Fibroblast of peridontal ligament (primary cell): ENCODE measurements around the gene TTC9.

Experiments
- DNase-seq: peaks from one replicate; pipeline ENCODE4 v3.0.0-alpha.2; 2010; ENCODE audit errors: extremely low read depth

TTC9 gene

DNA sequence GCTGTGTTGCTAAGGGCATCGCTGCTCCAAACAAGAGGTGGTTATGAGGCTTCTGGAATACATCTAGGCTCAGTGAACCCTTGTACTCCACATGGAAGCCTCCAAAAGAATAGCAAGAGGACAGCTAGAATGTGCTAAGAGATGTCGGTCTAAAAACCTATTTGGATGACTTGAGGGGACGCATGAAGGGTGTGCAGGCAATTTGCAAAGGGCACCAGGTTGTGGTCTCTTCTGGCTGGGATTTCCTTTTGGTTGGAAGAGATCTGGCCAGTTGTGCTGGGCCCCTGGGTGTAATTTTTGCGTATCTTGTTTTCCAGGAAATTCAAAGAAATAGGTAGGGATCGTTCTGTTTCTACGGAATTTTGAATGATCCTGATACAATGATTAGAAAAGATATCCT is 4.2 kb downstream of the TTC9 start:
- no peak for DNase-seq

DNA sequence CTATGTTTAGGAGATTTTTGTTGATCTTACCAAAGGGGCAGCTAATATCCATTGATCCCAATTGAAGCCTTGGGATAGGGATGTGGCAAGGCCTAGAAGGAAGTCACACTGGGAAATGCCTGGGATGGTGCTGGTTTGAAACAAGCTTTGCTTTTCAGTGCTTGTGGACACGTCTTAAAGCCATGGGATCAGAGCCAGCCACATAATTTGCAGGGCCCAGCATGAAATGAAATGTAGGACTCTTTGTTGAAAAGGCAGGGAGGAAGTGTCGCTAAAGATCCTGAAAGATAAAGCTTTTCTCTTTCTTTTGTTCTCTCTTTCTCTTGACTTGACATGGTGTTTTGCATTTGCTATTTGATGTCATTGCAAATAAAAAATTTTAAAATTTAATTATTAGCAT is 5.0 kb downstream of the TTC9 start:
- no peak for DNase-seq

DNA sequence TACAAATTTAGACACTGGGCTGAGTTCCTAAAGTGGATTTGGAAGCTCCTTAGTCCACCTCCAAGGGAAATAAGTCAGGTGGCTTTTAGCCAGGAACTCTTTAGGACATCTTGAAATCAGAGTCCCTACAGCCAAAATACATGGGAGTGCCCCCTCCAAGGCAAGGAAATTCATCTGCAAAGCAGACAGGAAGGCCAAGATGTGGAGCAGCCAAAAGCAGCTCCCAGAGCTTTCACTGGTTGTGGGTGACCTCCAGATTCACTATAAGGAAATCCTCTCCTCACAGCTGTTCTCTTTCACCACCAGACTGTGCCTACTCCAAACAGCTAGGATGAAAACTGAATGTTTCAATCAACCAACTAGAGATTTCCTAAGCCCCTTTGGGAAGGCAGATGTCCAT is 6.6 kb downstream of the TTC9 start:
- no peak for DNase-seq

DNA sequence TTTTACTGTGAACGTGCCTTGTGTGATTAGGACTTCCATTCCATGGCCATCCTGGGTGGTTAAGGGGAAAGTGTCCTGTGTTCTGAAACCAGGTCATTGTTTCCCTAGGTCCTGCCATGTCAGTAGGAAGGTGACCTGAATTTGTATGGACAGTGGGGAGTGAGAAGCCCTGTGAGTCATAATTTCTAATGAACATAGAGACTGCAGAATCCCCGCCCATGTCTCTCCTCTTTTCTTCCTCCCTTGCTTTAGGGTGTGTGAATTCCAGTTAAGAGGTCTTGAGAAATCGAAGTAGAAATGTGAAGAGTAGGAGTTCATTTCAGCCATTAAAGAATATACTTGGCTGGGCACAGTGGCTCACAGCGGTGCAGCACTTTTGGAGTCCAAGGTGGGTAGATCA is 8.1 kb downstream of the TTC9 start:
- no peak for DNase-seq

DNA sequence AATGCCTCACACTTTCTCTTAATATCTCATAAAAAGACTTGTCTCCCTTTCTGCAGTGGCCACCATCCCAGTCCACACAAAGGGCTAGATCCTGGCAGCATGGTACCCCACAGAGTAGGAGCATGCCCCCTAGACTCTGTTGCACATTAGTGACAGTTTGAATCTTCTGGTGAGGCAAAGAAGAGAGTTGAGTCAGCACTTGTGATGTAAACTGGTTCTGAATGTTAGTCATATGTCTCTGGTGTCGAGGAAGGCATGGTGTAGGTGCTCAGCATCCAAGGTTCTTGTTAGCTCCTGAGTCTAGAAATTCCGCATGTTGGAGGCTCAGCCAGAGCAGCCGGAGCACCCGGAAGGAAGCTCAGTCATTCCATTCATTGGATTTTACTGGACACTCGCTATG is 9.8 kb downstream of the TTC9 start:
- no peak for DNase-seq

DNA sequence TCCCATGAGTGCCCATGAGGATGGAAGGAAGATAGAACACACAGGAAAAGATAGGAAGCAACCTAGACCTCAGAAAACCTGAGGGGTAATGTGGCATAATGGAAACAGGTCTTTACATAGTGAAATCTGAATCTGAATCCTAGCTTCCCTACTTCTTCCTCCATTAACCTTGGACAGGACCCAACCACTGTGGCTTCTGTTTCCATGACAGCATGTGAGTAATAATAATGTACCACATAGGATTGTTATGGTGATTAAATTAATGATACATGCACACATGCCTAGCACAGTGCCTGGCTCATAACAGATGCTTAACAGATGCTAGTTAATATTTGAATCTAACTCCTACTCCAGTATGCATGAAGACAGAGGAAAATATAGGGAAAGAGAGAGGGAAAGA is 11.2 kb downstream of the TTC9 start:
- no peak for DNase-seq

DNA sequence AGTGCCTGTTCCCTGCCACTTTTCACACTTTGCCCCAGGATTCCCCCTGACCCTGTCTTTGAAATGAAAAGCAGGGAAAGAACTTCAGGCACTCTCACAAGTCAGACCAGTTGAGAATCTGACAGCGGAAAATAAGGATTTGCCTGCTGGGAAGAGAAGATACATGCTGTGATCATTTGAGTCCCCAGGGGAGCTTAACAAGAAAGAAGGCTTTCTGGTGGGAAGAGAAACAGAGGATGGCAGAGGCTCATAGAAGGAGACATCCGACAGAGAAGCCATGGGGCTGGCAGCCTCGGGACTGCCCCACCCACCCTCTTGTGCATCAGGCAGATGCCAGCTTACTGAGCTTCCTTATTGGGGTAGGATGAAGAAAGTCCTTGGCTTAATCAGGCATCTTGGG is 11.9 kb downstream of the TTC9 start:
- DNase-seq, result no peak

DNA sequence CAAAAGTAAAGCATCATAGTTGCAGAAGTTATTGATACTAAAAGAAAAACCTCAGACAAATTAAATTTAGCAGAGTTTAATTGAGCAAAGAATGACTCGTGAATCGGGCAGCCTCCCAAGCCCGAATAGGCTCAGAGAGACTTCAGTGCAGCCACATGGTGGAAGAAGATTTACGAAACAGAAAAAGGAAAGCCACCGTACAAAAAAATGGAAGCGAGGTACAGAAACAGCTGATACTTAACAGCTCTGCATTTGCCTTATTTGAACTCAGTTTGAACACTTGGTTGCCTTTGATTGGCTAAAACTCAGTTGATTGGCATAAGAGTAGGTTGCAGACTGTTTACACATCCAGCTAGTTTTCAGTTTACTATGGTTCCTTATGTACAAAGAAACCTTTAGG is 12.9 kb downstream of the TTC9 start:
- no peak for DNase-seq

DNA sequence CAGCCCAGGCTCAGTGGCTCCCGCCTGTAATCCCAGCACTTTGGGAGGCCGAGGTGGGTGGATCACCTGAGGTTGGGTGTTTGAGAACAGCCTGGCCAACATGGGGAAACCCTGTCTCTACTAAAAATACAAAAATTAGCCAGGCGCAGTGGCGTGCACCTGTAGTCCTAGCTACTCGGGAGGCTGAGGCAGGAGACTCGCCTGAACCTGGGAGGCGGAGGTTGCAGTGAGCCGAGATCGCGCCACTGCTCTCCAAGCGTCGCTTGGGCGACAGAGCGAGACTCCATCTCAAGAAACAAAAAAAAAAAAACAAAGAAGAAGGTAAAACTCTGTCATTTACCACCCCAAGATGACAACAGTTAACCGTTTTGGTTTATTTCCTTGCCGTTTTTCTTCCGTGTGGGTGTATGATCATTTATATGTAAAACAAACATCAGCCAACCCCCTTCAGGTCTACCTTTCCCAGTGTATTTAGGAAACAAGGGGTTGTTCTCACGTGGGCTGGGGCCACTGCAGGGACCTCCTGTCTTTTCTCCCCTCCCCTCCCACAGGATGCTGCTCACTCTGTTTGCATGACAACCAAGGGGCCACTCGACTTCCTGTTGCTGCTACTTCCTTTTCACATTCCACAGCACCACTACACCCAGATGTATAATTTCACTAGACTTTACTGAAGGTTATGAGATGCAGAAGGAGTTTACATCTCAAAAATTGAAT is 13.6 kb downstream of the TTC9 start:
- no peak for DNase-seq

DNA sequence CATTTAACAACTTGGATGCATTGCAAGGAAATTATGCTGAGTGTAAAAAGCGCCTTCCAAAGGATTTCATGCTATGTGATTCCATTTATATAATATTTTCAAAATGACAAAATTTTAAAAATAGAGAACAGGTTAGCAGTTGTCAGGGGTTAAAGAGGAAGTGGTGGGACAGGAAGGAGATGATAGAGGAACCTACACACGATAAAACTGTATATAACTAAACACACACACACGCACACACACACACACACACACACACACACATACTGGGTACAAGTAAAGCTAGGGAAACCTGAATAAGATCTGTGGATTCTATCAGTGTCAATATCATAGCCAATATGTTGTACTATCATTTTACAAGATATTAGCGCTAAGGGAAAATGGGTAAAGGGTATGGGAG is 17.2 kb downstream of the TTC9 start:
- DNase-seq, result no peak

DNA sequence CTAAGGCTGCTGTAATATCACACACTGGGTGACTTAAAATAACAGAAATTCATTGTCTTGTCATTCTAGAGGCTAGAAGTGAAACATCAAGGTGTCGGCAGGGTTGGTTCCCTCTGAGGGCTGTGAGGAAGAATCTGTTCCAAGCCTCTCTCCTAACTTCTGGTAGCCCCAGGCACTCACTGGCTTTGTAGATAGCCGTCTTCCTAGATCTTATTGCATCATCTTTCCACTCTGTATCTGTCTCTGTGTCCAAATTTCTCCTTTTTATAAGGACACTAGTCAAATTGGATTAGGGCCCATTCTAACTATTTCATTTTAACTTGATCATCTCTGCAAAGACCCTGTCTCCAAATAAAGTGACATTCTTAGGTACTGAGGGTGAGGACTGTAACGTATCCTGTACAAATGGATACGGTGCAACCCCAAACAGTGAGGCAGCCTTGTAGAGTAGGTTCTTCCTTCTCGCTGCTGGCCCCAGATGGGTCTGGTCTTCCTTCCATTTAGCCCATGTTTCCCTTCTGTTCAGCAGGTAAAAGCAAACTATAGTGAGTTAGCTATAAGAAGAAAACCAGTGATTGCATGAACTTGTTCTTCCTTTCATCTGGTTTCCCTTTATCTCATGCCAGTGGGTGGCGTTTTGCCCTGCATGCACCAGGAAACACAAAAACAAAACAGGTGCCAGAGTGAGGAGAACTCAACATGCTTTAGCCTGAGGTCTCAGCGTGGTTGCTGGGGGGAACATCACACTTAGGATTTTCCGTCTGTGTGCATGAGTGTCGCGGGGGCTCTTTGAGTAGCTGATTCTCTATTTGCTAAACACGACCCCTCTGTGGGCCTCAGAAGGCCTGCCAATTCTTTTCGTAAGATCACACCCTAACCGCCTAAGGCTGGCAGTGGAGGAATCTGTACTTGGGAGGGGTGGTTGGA is 19.5 kb downstream of the TTC9 start:
- DNase-seq, result no peak

DNA sequence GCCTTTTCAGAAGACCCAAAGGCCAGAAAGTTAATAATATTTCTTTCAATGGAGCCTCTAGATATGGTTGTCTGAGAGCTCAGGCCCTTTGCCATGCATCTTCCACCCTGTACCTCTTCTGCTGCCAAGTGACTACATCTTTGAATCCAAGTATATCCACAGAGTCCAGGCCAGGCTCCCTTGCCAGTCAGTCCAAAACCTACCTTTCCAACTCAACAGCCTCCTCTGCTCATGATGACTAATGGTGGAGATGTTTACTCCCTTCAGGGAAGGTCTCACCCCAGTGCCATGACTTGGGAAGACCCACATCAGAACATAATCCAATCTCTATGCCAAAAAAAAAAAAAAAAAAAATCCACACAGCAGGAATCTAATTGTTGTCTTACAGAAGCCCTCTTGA is 20.4 kb downstream of the TTC9 start:
- DNase-seq, result no peak

DNA sequence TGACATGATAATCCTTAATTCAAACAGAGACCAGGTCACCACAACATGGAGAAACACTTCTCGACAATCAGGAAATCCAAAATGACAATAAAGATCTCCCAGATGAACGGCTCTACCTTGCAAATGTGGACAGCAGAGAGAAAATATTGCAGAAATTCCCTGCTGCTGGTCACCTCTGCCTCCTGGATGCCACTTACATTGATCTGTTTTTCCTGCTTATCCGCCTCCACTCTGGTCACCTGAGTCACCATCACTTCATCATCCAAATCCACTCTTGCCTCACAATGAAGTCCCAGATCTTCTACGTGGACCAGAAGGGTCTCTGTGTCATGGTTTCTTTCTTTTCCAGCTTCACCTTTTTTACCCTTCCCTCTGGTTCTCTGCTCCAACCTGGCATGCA is 21.1 kb downstream of the TTC9 start:
- no peak for DNase-seq

DNA sequence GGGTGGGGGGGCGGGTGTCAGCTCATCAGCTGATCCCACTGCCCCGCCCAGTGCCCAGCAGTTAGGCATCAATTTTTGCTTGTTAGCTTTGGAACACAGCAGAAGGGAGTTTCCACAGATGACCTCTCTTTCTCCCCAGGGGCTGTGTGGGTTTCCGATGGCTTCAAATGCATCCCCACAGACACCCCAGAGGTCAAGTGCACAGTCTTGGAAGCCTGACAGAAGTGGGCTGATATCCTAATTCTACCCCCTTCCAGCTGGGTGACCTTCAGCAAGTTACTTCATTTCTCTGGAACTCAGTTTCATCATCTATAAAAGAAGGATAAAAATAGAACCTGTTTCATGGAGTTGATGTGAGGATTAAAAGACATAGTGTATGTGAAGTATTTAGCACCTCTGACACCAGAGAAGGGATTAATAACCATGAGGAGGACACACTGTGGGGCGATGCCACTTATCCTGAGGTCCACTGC is 22.0 kb downstream of the TTC9 start:
- peak; percentile 23 for DNase-seq

DNA sequence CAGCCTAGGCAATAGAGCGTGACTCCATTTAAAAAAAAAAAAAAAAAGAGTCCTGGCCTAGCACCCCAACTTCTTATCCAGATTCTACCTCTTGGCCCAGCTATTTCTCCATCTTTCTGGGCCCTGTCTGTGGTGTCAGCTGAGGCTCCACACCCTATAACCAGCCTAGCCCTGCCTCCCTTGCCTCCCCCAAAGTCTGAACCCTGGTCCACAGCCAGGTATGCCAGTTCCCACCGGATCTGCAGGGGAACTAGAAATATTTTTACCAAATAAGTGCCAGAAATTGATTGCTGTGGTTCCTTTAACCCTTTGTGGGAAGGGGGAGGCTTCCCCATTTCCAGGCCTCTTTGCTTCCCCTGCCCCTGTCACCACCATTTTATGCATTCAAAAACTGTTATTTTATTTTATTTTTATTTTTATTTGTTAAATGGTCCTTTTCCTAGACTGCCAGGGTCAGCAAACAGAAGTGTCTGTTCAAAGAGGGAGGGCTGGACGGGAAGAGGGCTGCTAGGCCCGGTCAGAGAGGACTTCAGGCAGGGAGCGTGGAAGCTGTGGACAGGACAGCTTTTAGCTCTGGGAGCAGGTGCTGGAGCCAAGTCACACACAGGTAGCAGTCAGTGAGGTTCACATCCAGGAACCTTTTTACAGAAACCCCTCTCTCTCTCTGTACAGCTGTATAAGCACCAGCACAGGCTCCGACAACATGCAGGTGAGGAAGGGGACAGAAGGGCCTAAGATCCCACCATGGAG is 23.2 kb downstream of the TTC9 start:
- no peak for DNase-seq

DNA sequence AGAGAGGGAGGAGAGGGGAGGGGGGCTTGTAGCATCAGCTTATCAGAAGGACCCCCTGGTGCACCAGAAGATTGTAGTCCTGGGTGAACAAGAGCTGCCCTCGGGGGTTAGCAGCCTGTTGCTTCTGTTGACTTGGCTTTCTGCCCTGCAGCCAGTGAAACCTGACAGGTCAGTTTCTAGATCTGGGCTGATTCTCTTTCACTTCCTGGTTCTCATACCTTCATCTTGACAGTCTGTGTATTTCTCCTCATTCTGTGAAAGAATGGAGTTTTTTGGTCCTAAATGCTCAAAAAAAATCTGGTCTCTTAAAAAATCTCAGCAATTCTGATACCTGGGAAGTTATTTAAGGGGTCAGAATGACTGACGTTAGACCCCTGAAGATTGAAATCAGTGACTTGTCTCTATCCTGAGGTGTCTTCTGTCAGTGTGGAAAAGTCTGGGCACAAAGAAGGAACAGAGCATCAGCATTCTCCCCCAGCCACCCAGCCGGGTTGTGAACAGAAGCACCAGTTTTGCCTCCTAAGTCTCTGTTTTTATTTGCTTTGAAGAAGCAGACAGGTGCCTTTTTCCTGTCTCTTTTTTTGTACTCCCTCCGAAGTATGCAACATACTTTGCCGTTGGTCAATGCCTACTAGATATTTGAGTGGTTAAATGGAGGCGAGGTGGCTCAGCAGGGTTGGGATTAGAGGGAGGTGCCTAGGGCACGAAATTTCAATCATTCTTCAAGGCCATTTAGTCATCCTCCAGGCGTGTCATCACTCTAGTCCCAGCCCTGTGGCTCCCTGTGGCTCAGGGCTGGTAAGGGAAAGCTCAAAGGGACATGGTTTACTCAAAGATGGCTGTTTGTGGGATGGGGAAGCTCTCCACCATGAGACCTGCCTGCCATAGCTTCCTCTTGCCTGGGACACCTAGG is 24.0 kb downstream of the TTC9 start:
- no peak for DNase-seq

DNA sequence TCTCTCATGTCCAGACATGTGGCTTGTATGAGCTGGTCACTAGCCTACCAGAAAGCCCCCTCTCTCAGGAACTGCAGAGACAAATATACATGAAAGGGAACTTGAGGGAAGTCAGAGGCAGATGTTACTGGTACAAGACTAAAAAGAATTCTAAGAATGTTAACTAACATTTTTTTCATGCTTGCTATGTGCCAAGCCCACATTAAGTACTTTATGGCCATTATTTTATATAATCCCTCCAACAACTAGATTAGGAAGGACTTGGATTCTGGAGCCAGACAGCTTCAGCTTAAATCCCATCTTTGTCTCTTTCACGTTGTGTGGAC is 24.6 kb downstream of the TTC9 start:
- no peak for DNase-seq

DNA sequence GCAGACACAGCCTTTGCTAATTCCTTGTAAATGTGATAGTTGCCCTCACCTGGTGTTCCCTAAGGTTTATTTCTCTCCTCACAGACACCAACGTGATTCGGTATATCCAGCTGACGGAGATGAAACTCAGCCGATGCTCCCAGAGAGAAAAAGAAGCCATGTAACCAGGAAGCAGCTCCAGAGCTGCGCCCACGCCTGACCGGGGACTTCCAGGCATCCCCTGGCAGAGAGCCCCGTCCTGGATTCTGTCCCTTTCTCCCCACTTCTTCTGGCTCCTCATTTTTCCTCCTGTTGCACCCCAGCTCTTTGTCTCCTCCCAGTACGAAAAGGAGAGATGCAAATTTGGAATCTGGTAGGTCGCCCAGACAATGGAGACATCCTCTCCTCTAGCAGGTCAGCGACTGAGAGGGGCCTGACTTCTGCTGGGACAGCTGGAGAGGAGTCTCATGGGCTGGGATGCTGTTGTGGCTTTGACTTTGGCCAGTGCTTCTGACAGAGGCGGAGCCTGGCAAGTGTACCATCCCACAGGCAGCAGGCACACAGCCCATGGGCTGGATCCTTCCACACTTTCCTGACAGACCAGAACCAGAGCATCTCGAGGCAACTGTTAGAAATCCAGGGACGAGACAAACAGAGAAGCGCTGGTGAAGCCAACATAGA is 29.4 kb downstream of the TTC9 start:
- DNase-seq, result no peak

DNA sequence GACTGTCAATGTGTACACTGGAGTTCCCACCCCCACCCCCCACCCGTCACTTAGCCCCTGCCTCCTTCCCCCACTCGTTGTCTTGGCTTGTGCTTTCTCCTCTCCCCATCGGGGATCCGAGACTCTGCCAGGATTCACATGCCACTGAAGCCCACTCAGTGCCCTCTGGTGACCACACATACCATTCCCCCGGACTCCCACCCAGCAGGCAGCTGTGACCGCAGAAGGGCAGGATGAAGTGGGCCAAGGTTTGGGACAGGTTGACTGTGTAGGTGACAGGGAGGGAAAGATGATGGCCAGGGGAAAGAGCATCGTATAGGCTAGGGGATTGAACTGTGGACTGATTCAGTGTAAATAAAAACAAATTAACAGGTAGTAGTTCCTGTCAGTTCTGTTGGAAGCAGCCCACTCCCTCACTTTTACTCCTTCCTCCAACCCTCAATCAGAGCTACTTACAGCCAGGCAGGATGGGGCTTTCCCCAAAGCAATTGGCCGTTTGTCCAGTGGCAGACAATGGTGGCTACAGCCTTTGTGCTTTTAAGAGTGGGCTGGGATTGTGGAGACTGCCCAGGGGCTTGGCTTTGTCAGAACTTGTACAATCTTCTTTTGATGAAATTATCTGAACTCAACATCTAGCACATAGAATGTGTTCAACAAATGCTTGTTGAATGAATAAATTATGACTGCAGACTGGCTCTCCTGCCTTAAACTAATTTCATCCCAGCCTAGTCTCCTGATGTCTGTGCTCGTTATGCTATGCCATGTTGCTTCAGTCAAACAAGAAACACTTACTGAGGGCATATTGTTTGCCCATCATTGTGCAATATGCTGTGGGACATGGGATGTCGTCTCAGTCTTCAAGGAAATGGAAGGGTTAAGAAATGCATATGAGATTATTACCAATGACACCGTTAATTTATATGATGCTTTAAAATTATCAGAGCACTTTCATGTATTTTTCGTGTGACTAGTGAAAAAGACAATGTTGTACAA is 30.2 kb downstream of the TTC9 start:
- DNase-seq, result no peak

DNA sequence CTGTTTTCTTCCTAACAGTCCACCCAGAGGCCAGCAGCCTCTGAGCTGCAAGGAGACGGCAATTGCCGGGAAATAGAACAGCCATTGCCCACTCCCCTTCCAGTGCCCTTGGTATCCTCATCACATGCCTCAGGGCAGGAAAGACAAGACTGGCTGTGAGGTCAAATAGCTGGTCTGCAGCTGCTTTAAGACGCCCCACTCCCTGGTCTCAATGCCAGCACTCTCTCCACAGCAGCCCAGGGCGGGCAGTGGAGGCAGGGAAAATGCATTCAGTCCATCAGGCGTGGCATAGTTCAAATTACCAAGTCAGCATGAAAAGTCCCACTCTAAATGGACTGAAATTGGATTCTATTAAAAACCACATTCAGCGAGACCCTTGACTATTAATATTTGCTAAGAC is 35.6 kb downstream of the TTC9 start:
- no peak for DNase-seq
